Neutrophil (primary cell): ENCODE measurements around the gene FLAD1.

Experiments
- H3K27ac ChIP-seq: fragments of 200-600 bp; sonication (generic); 2 replicates; pipeline ENCODE4 v1.5.1; 2016; ENCODE audit warnings: mild to moderate bottlenecking, moderate library complexity
- H3K27me3 ChIP-seq: fragments of 200-600 bp; sonication (generic); 2 replicates; pipeline ENCODE4 v1.6.0; 2016; ENCODE audit warnings: mild to moderate bottlenecking
- H3K36me3 ChIP-seq: fragments of 200-600 bp; sonication (generic); 2 replicates; pipeline ENCODE4 v1.5.1; 2017
- H3K4me1 ChIP-seq, 2 experiments: fragments of 200-600 bp in 1 of 2; sonication (generic) in 1 of 2; 1 replicate in 1 of 2; 2 replicates in 1 of 2; pipeline versions ENCODE4 v1.5.1 to v1.6.1; 2013 to 2016; ENCODE audit warnings: low read depth in 1 of 2, low read length in 1 of 2, mild to moderate bottlenecking in 1 of 2, moderate library complexity in 1 of 2; ENCODE audit not compliant: control insufficient read depth in 1 of 2, insufficient read depth in 1 of 2
- H3K4me3 ChIP-seq, 2 experiments: fragments of 200-600 bp in 1 of 2; sonication (generic) in 1 of 2; 1 replicate in 1 of 2; 2 replicates in 1 of 2; pipeline ENCODE4 v1.5.1; 2013 to 2016; ENCODE audit warnings: low read depth in 1 of 2, low read length in 1 of 2, mild to moderate bottlenecking in 1 of 2, moderate library complexity in 1 of 2
- H3K9me3 ChIP-seq: fragments of 200-600 bp; sonication (generic); 2 replicates; pipeline ENCODE4 v1.5.1; 2016
- CTCF ChIP-seq: fragments of 200-600 bp; sonication (generic); IDR thresholded peaks from 2 replicates; pipeline ENCODE4 v1.5.1; 2016; ENCODE audit warnings: antibody characterized with exemption

Gene FLAD1

GRCh38 chr1:154958036-154958435, 25.1 kb upstream of the FLAD1 start:
- Histone ChIP-seq H3K4me3 (no peak overlapping the region), H3K27me3 (no peaks in the 10 kb centered on the region), H3K4me1 (peaks cover 50 to 64% of the 10 kb centered on the region in 2 experiments), H3K9me3 (no peaks in the 10 kb centered on the region), H3K27ac (peak overlapping the region; percentile 36), H3K36me3 (peaks cover 15% of the 10 kb centered on the region)
- no peak for TF ChIP-seq CTCF

GRCh38 chr1:154958681-154959425, 24.3 kb upstream of the FLAD1 start:
- H3K36me3 ChIP-seq: peaks cover 23% of the 10 kb centered on the region
- H3K4me3 ChIP-seq: no peak overlapping the region
- peaks cover 48 to 56% of the 10 kb centered on the region in 2 experiments for H3K4me1 ChIP-seq
- peak overlapping the region; percentile 36 for H3K27ac ChIP-seq
- no peaks in the 10 kb centered on the region for H3K27me3 ChIP-seq
- H3K9me3 ChIP-seq: no peaks in the 10 kb centered on the region
- TF ChIP-seq CTCF: no peak

- Histone ChIP-seq H3K27ac (peak overlapping the region; percentile 12), H3K27me3 (no peaks in the 10 kb centered on the region), H3K9me3 (no peaks in the 10 kb centered on the region), H3K4me1 (peaks cover 43 to 51% of the 10 kb centered on the region in 2 experiments), H3K36me3 (peaks cover 28% of the 10 kb centered on the region), H3K4me3 (no peak overlapping the region)
- TF ChIP-seq CTCF: no peak
Observed at GRCh38 chr1:154959426-154959780, 23.7 kb upstream of the FLAD1 start.

GRCh38 chr1:154960446-154961136, 22.6 kb upstream of the FLAD1 start:
- H3K36me3 ChIP-seq: peaks cover 40% of the 10 kb centered on the region
- H3K4me1 ChIP-seq: peaks cover 31 to 39% of the 10 kb centered on the region in 2 experiments
- no peaks in the 10 kb centered on the region for H3K9me3 ChIP-seq
- no peak for TF ChIP-seq CTCF
- H3K27ac ChIP-seq: peak overlapping the region; percentile 98
- peak overlapping the region; percentile 88 to 99 for H3K4me3 ChIP-seq
- no peaks in the 10 kb centered on the region for H3K27me3 ChIP-seq

- Histone ChIP-seq H3K9me3 (no peaks in the 10 kb centered on the region), H3K27me3 (no peaks in the 10 kb centered on the region), H3K36me3 (peaks cover 49% of the 10 kb centered on the region), H3K4me1 (peaks cover 24 to 34% of the 10 kb centered on the region in 2 experiments), H3K4me3 (peak within 1 kb of the TSS; percentile 88 to 99), H3K27ac (peak within 1 kb of the TSS; percentile 98)
- TF ChIP-seq CTCF: peak; percentile 88
Observed at GRCh38 chr1:154961207-154962155, 21.7 kb upstream of the FLAD1 start, which contains the start of gene PYGO2. Gene PYGO2, minus strand, starts transcription at chr1:154961782. Its CDS starts 206 bp downstream, at chr1:154961576.
